Renal cortical epithelial cell (primary cell): ENCODE data around the gene MEGF6. TPM values are rescaled to one million over a fixed set of nuclear protein-coding genes. Genes with fewer than 3 reads are reported as not detected.
A peak's percentile ranks its signal among the peaks of the same experiment; 100 is the strongest.

Experiments used
- DNase-seq: peaks from one replicate; pipeline ENCODE4 v3.0.0-alpha.2; 2011; ENCODE audit warnings: low read depth
- total RNA-seq: library from RNA; depleted of rRNA; stranded (reverse); fragments of >200 nt; gene quantifications from 2 replicates; pipeline ENCODE4 v1.2.3, GENCODE V29; 2014

Gene MEGF6
- 5.7 and 12.0 TPM in 2 replicates for total RNA-seq

- no peak for DNase-seq
These were observed at the start of gene MEGF6 for GRCh38 chr1:3611170-3612019. Gene MEGF6, minus strand, starts transcription at chr1:3611508. Its CDS starts 240 bp downstream, at chr1:3611268.

- no peak for DNase-seq
These were observed 49.4 kb upstream of the MEGF6 start for GRCh38 chr1:3660704-3661103.

GRCh38 chr1:3659093-3659492 is 47.8 kb upstream of the MEGF6 start:
- no peak for DNase-seq

- DNase-seq, result no peak
These were observed 46.9 kb upstream of the MEGF6 start for GRCh38 chr1:3658231-3658615.

- DNase-seq, result no peak
These were observed 46.4 kb upstream of the MEGF6 start for GRCh38 chr1:3657578-3658230.

GRCh38 chr1:3657096-3657475 is 45.8 kb upstream of the MEGF6 start:
- no peak for DNase-seq

GRCh38 chr1:3656450-3657095 is 45.3 kb upstream of the MEGF6 start:
- no peak for DNase-seq

GRCh38 chr1:3654549-3655281 is 43.4 kb upstream of the MEGF6 start:
- no peak for DNase-seq

- DNase-seq, result no peak
These were observed 41.9 kb upstream of the MEGF6 start for GRCh38 chr1:3653286-3653618.

- DNase-seq, result no peak
These were observed 41.4 kb upstream of the MEGF6 start for GRCh38 chr1:3652548-3653285.

GRCh38 chr1:3651930-3652547 is 40.7 kb upstream of the MEGF6 start, which contains the start of gene TP73:
Gene TP73, plus strand, starts transcription at chr1:3652516. Its CDS starts 29,850 bp downstream, at chr1:3682366.
- DNase-seq, result no peak

- DNase-seq, result no peak
These were observed 40.0 kb upstream of the MEGF6 start for GRCh38 chr1:3651026-3651929.

- no peak for DNase-seq
These were observed 39.1 kb upstream of the MEGF6 start for GRCh38 chr1:3650248-3651025.

GRCh38 chr1:3649342-3650247 is 38.3 kb upstream of the MEGF6 start, which contains the start of gene WRAP73:
Gene WRAP73, minus strand, starts transcription at chr1:3650103. Its CDS starts 104 bp downstream, at chr1:3649999.
- peak; percentile 84 for DNase-seq

- no peak for DNase-seq
These were observed 35.3 kb upstream of the MEGF6 start for GRCh38 chr1:3646596-3646995.

- no peak for DNase-seq
These were observed 34.5 kb upstream of the MEGF6 start for GRCh38 chr1:3645666-3646355.

- DNase-seq, result no peak
These were observed 33.9 kb upstream of the MEGF6 start for GRCh38 chr1:3645247-3645646.
